Mononuclear cell (primary cell): ENCODE results near the gene PDHA1. TPM values are rescaled to one million over a fixed set of nuclear protein-coding genes. Genes with fewer than 3 reads are reported as not detected.

Experiments used
- H3K27me3 ChIP-seq: 2 replicates; pipeline ENCODE4 v1.6.0; 2011; ENCODE audit warnings: low read length, control low read depth; ENCODE audit not compliant: insufficient read depth
- H3K4me1 ChIP-seq: 2 replicates; pipeline ENCODE4 v1.5.1; 2011; ENCODE audit warnings: mild to moderate bottlenecking, low read length, control low read depth; ENCODE audit not compliant: insufficient read depth
- H3K4me3 ChIP-seq: 2 replicates; pipeline ENCODE4 v1.5.1; 2011; ENCODE audit warnings: mild to moderate bottlenecking, low read length, moderate library complexity
- H3K9me3 ChIP-seq: 2 replicates; pipeline ENCODE4 v1.5.1; 2011; ENCODE audit warnings: low read depth, mild to moderate bottlenecking, control low read depth, low read length
- total RNA-seq: library from RNA; depleted of rRNA; stranded (reverse); fragments of >200 nt; gene quantifications from one replicate; pipeline ENCODE4 v1.2.3, GENCODE V29; 2012

The PDHA1 gene
- total RNA-seq, 1 donor, result 20.9 TPM

- no peaks in the 10 kb centered on the region for H3K27me3 ChIP-seq
- H3K9me3 ChIP-seq, result no peaks in the 10 kb centered on the region
- H3K4me3 ChIP-seq, result no peak overlapping the region
- H3K4me1 ChIP-seq, result no peaks in the 10 kb centered on the region
These were observed 49.0 kb downstream of the PDHA1 start for GRCh38 chrX:19392703-19393102.

- Histone ChIP-seq H3K9me3 (no peaks in the 10 kb centered on the region), H3K27me3 (no peaks in the 10 kb centered on the region), H3K4me3 (no peak overlapping the region), H3K4me1 (no peaks in the 10 kb centered on the region)
These were observed 60.0 kb downstream of the PDHA1 start for GRCh38 chrX:19403696-19404095.

GRCh38 chrX:19410259-19410658 lies 66.5 kb downstream of the PDHA1 start:
- no peak overlapping the region for H3K4me3 ChIP-seq
- no peaks in the 10 kb centered on the region for H3K9me3 ChIP-seq
- no peaks in the 10 kb centered on the region for H3K27me3 ChIP-seq
- H3K4me1 ChIP-seq, result no peaks in the 10 kb centered on the region

Other genes with a start within 250 kb of the PDHA1 start
- gene ADGRG2, start 221.5 kb upstream of the PDHA1 start, total RNA-seq, result under 0.01 TPM
- 0.10 TPM for gene MAP3K15, start 171.6 kb downstream of the PDHA1 start, total RNA-seq